ENCODE data around the gene RFT1.

The RFT1 gene

DNA sequence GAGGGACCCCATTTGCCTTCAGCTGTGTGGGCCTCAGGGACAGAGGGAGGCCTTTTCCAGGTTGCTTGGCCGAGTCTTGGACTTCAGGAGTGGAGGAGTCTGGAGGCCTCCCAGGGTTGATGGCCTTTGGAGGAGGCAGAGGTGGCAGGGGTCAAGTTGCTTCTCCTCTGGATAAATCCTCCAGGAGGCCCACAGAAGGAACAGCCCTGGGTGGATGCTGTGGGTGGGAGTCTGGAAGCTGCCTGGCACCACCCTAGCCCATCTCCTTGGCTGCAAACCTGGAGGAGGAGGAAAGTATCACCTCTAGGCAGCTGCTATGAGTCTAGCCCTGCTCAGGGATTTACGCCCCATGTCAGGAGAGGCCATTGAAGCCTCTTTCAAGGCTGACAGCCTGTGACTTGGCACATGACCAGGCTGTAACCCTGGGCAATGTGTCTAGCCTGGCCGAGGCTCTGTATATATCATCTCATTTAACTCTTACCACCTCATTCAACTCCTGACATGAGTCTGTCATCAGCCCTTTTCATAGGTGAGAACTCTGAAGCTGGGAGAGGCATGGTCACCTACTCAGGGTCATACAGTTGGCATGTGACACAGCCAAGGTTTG lies 27.8 kb upstream of the RFT1 start:
- Histone ChIP-seq H3K9me3 (ENCODE audit: severe bottlenecking) (no peaks in the 10 kb centered on the region), H3K4me3 (ENCODE audit: severe bottlenecking) (no peak overlapping the region), H3K36me3 (ENCODE audit: low read depth) (no peaks in the 10 kb centered on the region), H3K4me1 (ENCODE audit: insufficient read depth, poor library complexity, severe bottlenecking) (peaks cover 32% of the 10 kb centered on the region), H3K27me3 (ENCODE audit: insufficient read depth, poor library complexity, severe bottlenecking) (no peaks in the 10 kb centered on the region), H3K27ac (ENCODE audit: poor library complexity, severe bottlenecking) (no peak overlapping the region)
- TF ChIP-seq CTCF (IDR thresholded peaks at IDR 0.05; ENCODE audit: poor library complexity, severe bottlenecking) = no peak
- DNase-seq (ENCODE audit: low spot score) (no peak), ATAC-seq (ENCODE audit: low read depth) (no peak)

DNA sequence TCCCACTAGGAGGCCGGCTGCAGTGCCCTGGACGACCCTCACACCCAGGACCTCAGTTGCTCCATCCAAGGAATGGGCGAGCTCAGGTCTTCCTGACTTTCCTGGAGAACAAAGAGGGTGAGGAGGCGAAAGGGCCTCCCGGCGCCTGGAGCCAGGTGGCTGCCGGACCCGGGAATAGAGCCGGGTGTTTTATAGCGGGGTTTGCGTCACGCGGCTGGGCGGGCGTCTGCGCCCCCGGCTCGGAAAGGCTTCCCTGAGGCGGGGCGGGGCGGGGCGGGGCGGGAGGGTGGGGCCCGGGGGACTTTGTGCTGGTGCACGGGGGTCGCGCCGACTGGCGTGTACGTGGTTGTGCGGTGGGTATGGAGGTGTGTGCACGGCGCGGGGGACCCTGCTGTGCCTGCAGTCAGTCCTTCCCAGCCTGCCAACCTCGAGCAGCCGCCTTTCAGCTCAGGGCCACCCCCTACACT lies 26.2 kb upstream of the RFT1 start:
- peak overlapping the region; percentile 21 for H3K27ac ChIP-seq (ENCODE audit: poor library complexity, severe bottlenecking)
- no peak for TF ChIP-seq CTCF (IDR thresholded peaks at IDR 0.05; ENCODE audit: poor library complexity, severe bottlenecking)

GRCh38 chr3:53155760-53156159 lies 25.5 kb upstream of the RFT1 start:
- DNase-seq (ENCODE audit: low spot score) = no peak
- peak; percentile 46 for ATAC-seq (ENCODE audit: low read depth)
- peak overlapping the region; percentile 21 for H3K27ac ChIP-seq (ENCODE audit: poor library complexity, severe bottlenecking)
- no peaks in the 10 kb centered on the region for H3K36me3 ChIP-seq (ENCODE audit: low read depth)
- H3K4me3 ChIP-seq (ENCODE audit: severe bottlenecking) = no peak overlapping the region
- H3K9me3 ChIP-seq (ENCODE audit: severe bottlenecking) = no peaks in the 10 kb centered on the region
- peaks cover 27% of the 10 kb centered on the region for H3K4me1 ChIP-seq (ENCODE audit: insufficient read depth, poor library complexity, severe bottlenecking)
- no peaks in the 10 kb centered on the region for H3K27me3 ChIP-seq (ENCODE audit: insufficient read depth, poor library complexity, severe bottlenecking)
- TF ChIP-seq CTCF (IDR thresholded peaks at IDR 0.05; ENCODE audit: poor library complexity, severe bottlenecking) = no peak

More for the DNA sequence above, 26.2 kb upstream of the RFT1 start:
- H3K4me3 ChIP-seq (ENCODE audit: severe bottlenecking) = no peak overlapping the region
- no peak for ATAC-seq (ENCODE audit: low read depth)
- no peaks in the 10 kb centered on the region for H3K27me3 ChIP-seq (ENCODE audit: insufficient read depth, poor library complexity, severe bottlenecking)
- no peak for DNase-seq (ENCODE audit: low spot score)
- peaks cover 25% of the 10 kb centered on the region for H3K4me1 ChIP-seq (ENCODE audit: insufficient read depth, poor library complexity, severe bottlenecking)
- H3K36me3 ChIP-seq (ENCODE audit: low read depth) = no peaks in the 10 kb centered on the region
- no peaks in the 10 kb centered on the region for H3K9me3 ChIP-seq (ENCODE audit: severe bottlenecking)

- peak overlapping the region; percentile 21 for H3K27ac ChIP-seq (ENCODE audit: poor library complexity, severe bottlenecking)
- no peaks in the 10 kb centered on the region for H3K9me3 ChIP-seq (ENCODE audit: severe bottlenecking)
- no peak for TF ChIP-seq CTCF (IDR thresholded peaks at IDR 0.05; ENCODE audit: poor library complexity, severe bottlenecking)
- ATAC-seq (ENCODE audit: low read depth) (peak; percentile 63), DNase-seq (ENCODE audit: low spot score) (no peak)
- H3K4me3 ChIP-seq (ENCODE audit: severe bottlenecking) = no peak overlapping the region
- no peaks in the 10 kb centered on the region for H3K27me3 ChIP-seq (ENCODE audit: insufficient read depth, poor library complexity, severe bottlenecking)
- H3K4me1 ChIP-seq (ENCODE audit: insufficient read depth, poor library complexity, severe bottlenecking) = peaks cover 31% of the 10 kb centered on the region
- H3K36me3 ChIP-seq (ENCODE audit: low read depth) = no peaks in the 10 kb centered on the region
Measured at GRCh38 chr3:53154881-53155285, 24.6 kb upstream of the RFT1 start.

- ATAC-seq (ENCODE audit: low read depth) (no peak), DNase-seq (ENCODE audit: low spot score) (no peak)
- no peaks in the 10 kb centered on the region for H3K36me3 ChIP-seq (ENCODE audit: low read depth)
- no peak for TF ChIP-seq CTCF (IDR thresholded peaks at IDR 0.05; ENCODE audit: poor library complexity, severe bottlenecking)
- H3K27me3 ChIP-seq (ENCODE audit: insufficient read depth, poor library complexity, severe bottlenecking) = no peaks in the 10 kb centered on the region
- H3K4me1 ChIP-seq (ENCODE audit: insufficient read depth, poor library complexity, severe bottlenecking) = peaks cover 32% of the 10 kb centered on the region
- no peak overlapping the region for H3K4me3 ChIP-seq (ENCODE audit: severe bottlenecking)
- no peaks in the 10 kb centered on the region for H3K9me3 ChIP-seq (ENCODE audit: severe bottlenecking)
- no peak overlapping the region for H3K27ac ChIP-seq (ENCODE audit: poor library complexity, severe bottlenecking)
Measured at GRCh38 chr3:53153980-53154379, 23.7 kb upstream of the RFT1 start.

Data from RWPE2 (cell line).